ENCODE measurements around the gene RFXAP.

Gene RFXAP

DNA sequence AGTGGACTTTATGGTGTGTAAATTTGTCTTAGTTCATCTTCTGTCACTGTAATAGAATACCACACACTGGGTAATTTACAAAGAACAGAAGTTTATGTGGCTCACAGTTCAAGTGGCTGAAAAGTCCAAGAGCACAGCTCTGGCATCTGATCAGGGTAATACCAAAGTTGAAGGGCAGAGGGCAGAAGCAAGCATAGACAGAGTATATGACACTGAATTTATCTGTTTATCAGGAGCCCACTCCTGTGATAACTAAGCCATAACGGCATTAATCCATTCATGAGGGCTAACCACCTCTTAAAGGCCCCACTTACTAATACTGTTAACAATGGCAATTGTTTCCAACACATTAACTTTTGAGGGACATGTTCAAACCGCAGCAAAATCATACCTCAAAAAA, 4.0 kb upstream of the RFXAP start:
- in situ Hi-C loops (cut with MboI; ENCODE audit: low sequenced_read_pairs) = no loop called here

DNA sequence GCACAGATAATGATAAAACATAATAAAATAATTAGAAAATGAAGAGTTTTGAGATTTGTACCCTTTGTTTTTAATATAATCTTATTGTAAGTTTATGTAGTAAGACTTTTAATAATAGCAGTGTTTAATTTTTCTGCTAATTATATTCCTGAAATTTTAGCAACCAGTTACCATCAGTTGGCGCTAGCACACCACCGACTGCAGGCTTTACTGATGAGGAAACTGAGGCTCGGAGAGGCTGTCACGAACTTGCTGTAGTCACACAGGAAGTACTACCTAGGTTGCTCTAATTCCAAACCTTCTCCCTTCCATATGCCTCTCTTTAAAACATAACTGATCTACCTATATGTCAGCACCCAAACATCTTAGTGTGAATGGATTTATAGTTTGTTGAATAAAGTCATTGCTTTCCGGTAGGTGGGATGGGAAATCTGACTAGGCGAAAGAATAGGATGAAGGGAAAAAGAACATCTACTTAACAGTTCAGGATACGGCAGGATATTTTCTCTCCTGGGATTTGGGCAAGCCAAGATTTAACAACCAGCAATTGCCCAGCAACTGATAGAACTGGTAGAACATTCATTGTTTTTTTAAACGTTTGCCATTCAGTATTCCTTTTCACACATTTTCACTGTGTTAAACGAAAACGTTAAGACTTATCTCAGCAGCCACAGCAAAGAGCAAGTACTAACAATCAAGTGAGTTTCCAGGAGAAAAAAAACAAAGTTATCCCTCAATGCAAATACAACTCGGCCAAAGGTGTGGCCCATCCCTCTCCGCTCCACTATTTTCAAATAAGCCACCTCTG, 822 bp upstream of the RFXAP start:
- in situ Hi-C loops (cut with MboI; ENCODE audit: low sequenced_read_pairs) = no loop called here

DNA sequence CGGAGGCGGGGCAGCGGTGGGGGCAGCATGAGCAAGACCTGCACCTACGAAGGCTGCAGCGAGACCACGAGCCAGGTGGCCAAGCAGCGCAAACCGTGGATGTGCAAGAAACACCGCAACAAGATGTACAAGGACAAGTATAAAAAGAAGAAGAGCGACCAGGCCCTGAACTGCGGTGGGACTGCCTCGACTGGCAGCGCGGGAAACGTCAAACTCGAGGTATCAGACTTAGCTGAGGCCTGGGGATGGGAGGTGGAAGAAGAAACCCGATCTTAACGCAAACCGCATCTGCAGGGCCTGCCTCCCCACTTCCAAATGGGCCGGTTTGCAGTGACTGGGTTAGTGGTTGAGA, 693 bp downstream of the RFXAP start:
- in situ Hi-C loops (cut with MboI; ENCODE audit: low sequenced_read_pairs) = no loop called here

DNA sequence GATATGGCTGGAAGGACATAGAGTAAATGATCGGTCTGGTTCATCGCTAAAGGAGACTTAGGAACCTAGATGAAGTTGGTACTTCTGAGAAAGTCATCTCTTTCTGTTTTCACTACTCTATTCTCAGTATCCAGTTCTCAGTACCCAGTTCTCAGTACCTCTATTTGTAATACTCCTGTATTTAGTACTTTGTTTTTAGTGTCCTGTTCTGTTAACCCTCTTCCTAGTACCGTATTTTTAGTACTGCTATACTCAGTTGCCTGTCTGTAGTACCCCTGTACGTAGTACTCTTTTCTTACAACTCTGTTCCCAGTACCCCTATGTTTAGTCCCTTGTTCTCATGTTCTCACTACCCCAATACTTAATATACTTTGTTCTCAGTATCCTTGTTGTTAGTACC, 1.2 kb downstream of the RFXAP start:
- in situ Hi-C loops (cut with MboI; ENCODE audit: low sequenced_read_pairs) = no loop called here

DNA sequence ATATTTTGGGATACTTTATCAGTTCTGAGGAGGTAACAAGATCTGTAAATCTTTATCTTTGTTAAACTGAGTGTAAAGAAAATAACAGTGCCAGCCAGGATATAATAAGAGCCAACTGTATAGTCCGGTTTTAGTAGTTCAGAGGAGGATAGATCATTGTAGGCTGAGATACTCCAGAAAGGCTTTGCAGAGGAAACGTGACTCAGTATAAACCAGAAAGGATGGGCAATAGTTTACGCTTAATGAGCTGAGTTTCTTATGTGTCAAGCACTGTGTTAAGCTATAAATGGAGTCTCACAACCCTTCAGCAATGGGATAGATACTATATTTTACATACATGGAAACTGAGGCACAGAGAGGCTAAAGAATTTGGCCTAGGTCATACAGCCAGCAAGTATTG, 3.8 kb downstream of the RFXAP start:
- in situ Hi-C loops (cut with MboI; ENCODE audit: low sequenced_read_pairs) = no loop called here

DNA sequence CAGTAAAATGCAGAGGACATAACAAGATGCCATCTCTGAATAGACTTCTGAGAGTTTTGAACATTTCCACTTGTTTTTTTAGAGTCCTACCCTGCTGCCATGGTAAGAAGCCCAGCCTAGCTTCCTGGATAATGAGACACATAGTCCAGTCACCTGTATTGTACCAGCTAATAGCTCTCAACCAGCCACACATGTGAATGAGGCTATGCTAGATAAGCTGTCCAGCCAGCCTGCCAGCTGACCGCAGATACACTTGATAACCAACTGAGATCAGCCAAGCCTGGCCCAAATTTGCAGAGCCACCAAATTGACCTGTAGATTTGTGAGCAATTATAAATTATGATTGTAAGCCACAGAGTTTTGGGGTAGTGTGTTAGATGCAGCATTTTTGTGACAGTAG, 10.7 kb downstream of the RFXAP start:
- in situ Hi-C loops (cut with MboI; ENCODE audit: low sequenced_read_pairs) = no loop called here

DNA sequence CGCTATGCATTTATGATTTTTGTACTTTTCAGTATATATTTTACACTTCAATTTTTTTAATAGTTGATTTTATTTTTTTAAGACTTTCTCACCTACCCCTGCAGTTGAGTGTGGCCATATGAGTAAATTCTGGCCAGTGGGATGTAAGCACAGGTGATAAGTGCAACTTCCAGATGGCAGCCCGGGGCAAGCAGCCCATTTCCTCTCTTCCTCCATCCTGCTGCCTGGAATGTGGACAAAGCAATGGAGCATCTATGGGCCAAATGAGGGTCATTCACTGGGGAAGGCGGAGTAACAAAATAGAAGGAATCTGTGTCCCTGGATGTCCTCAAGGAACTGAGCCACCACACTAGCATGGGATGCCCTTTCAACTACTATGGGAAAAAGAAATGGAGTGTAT, 12.3 kb downstream of the RFXAP start:
- in situ Hi-C loops (cut with MboI; ENCODE audit: low sequenced_read_pairs) = no loop called here

DNA sequence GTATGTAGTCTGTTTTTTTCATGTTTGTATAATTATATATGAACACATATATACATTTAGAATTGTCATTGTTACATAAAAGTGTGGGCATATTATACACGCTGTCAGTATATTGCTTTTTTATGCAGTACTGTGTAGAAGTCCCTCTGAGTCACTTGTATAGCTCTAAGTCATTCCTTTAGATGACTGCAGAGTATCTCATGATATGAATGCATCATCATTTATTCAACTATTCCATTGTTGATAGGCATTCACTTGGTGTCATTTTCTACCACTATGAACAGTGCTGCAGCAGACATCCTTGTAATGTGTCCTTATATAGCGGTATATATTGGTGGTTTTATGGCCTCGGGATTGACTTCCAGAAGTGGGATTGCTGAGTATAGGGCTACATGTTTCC, 15.3 kb downstream of the RFXAP start:
- in situ Hi-C loops (cut with MboI; ENCODE audit: low sequenced_read_pairs) = no loop called here

DNA sequence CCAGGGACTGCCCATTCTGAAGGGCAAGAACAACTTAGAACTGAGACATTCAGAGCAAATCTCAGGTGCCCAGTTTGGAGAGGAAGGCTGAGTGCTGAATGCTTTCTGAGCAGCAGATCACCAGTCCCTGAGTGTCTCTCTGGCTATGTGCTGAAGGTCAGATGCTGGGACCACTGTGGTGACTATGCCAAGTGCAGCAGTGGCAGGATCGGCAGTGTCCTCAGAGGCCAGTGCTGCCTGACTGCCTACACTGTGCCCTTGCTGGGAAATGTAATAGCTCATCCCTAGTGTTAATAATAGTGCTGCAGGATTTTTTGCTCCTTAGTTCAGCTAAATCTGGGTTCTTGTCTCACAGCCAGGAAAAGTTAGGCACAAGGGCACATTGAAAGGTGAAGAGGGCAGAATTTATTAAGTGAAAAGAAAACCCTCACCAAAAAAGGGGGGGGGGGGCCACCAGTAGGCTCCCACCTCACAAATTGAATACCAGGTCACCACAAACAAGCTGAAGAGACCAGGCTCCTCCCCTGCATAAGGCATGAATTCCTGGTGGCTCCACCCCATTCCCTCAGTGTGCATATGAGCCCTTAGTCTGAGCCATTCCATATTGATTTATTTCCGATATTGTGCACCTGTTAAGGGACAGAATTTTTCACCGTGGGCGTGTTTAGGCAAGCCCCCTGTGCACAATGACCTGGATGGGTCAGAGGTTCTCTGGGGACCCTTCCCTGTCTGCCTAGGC, 18.5 kb downstream of the RFXAP start:
- in situ Hi-C loops (cut with MboI; ENCODE audit: low sequenced_read_pairs) = no loop called here

DNA sequence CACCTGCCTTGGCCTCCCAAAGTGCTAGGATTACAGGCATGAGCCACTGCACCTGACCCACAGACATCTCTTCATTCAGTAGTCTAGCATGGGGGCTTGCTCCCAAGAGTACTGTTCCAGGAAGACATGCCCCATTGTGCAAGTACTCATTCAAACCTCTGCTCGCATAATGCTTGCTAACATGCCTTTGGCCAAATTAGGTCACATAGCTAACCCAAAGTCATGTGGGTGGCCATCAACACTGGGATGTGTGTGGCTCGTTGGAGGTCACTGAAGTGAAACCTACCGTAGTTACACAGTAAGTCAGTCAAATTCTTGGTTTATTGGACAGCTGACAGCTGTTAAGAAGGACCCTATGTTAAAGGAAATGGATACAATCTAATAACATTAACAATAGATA, 20.3 kb downstream of the RFXAP start:
- in situ Hi-C loops (cut with MboI; ENCODE audit: low sequenced_read_pairs) = no loop called here

DNA sequence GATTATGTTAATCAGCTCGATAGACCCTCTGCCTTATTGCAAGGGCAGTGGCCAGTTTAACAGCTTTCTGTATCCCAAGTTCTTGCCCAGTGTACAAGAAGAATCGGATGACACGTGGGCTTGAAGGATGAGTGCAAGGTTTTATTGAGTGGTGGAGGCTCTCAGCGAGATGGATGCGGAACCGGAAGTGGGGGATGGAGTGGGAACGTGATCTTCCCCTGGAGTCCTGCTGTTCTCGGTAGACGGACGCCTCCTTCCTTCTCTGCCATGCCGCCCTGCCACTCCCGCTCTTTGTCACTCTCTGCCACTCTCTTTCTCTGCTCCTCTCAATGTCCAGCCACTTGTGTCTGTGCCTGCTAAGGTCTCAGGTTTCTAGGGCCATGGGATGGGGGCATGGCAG, 21.0 kb downstream of the RFXAP start:
- in situ Hi-C loops (cut with MboI; ENCODE audit: low sequenced_read_pairs) = no loop called here

DNA sequence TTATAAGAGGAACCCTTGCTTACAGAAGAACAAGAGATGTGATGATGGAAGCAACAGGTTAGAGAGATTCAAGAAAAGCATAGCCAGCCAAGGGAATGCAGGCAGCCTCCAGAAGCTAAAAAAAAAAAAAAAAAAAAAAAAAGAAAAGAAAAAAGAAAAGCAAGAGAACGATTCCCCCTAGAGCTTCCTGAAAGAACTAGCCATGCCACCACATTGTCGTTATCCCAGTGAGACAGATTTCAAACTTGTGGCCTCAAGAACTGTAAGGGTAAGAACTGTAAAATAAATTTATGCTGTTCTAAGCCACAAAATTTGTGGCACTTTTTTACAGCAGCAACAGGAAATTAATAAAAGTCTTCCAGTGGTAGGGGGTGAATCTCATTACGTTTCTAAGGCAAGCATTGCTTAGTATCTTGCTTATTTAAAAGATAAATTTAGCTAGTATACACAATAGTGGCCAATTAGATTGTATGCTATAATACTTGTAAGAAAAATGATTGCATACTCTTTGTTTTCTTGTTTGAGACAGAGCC, 21.8 kb downstream of the RFXAP start:
- in situ Hi-C loops (cut with MboI; ENCODE audit: low sequenced_read_pairs) = no loop called here

DNA sequence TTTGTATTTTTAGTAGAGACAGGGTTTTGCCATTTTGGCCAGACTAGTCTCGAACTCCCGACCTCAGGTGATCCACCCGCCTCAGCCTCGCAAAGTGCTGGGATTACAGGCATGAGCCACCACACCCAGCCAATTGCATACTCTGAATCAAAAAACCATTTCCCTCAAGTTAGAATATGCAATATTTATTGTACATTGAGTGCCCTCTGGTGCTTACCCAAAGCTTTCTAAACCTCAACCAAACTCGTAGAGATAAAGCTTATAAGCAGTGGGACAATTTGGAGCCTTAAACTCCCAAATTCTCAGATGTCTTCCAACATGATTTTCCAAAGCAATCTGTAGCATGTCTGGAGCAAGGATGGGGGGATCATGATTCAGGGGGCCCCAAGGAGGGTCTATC, 22.4 kb downstream of the RFXAP start:
- in situ Hi-C loops (cut with MboI; ENCODE audit: low sequenced_read_pairs) = no loop called here

DNA sequence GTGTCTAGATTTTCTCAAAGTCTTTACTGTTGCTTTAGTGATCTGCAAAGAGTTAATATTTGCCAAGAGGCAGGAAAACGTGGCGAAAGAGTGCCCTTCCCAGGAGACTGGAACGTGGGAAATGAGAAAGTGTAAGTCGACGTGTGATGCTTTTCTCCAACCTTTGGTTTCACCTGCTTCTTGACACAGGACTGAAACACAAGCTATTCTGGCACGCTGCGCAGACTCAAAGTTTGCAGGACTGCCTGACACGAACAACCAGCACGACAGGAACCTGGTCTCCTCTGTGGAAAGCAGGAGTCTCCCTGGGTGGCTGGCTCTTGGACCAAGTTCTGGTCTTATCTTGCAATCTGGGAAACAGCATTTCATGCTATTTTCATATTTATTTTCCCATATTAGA, 28.6 kb downstream of the RFXAP start:
- in situ Hi-C loops (cut with MboI; ENCODE audit: low sequenced_read_pairs) = no loop called here

DNA sequence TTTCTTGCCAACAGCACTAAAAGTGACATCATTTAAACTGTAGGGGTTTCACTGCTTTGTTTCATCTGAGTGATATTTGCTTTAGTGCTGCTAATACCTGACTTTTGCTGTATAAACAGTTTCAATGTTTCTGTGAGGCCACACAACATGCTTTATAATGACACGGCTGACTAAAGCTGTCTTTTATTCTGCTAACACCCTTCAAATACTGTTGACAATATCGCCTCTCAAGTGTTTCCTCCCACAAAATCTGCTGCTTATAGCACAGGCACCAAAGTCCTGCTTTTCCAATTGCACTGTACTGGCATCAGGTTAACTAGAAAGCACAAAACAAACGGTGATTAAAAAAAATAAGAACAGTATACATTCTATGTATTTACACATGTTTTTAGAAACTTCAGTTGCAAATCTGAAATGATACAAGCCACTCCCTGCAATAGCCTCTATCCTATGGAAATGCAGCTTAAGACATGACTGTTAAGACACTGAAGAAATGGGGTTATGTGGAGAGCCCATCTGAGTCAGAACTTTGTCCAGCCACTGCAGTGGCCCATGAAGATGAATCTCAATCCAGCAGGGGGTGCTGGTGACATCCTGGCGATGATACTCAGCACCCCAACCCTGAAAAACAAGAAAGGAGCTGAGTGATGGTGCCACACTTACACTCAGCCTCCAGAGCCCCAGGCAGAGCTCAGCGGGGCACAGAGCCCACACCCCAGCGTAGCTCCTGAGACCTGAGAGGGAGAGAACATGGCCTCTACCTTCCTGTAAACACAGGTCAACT, 29.4 kb downstream of the RFXAP start:
- in situ Hi-C loops (cut with MboI; ENCODE audit: low sequenced_read_pairs) = no loop called here

DNA sequence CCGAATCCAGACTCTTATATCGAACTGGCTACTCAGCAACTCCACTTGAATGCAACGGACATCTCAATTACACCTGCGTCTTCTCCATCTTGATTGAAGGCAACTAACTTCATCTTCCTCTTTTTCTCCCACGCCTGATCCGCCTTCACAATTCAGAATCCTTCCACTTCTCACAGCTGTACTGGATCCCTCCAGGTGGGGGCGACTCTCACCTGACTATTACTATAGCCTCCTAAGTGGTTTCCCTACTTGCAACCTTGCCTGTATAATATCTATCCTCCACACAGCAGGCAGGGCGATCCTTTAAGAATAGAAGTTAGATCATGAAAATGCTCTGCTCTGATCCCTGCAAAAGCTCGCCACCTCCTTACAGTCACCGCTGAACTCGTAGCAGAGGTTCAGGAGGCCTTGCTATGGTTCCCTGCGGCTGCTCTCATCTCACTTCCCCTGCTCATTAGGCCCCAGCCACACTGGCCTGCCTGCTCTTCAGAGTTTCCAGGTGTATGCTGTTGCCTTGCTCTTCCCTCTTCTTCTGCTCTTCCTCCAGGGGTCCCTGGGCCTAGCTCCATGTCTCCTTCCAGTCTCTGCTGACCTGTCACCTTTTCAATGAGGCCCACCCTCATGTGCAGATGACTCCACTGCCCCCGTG, 31.9 kb downstream of the RFXAP start:
- in situ Hi-C loops (cut with MboI; ENCODE audit: low sequenced_read_pairs) = no loop called here

DNA sequence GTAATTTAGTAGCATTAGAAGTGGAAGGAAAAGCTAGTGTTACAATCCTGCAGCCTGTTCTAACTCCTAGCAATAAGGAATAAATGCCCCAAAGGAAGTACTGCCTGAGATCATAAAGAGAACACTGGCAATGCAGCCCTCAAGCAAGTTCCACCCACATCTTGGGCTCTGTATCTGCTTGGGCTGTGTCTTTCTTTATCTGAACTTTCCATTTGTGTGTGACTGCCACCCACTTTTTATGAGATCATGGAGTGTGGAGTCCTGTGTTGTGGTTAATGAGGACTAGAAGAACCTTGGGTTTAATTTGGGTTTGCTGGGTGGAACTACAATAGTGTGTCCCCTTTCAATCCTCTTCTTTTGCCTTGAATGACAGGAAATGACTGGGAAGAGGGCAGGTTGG, 38.2 kb downstream of the RFXAP start:
- in situ Hi-C loops (cut with MboI; ENCODE audit: low sequenced_read_pairs) = no loop called here

DNA sequence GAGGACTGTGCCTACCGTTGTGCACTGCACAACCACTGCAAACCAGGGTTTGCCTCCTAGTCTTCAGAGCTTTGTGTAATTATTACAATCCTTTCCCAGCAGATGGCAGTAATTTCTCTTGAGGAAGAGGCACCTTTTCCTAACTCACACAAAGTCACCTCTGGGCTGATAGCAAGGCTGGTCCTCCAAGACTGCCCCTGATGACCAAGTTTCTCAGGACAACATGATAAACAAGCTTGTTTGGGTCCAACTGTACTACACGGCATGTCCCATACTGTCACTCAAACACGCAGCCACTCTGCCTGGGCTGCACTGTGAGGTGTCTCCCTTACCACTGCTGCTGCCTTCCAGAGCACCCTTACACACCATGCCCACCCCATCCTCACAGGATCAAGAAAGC, 39.3 kb downstream of the RFXAP start:
- in situ Hi-C loops (cut with MboI; ENCODE audit: low sequenced_read_pairs) = no loop called here

DNA sequence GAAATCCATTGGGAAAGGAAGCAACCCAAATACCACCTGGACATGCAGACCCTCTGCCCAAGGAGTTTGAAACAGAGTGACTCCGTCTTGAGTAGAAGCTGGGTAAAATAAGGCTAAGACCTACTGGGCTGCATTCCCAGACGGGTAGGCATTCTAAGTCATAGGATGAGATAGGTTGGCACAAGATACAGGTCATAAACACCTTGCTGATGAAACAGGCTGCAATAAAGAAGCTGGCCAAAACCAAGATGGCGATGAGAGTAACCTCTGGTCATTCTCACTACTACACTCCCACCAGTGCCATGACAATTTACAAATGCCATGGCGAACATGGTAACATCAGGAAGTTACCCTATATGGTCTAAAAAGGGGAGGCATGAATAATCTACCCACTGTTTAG, 40.2 kb downstream of the RFXAP start:
- in situ Hi-C loops (cut with MboI; ENCODE audit: low sequenced_read_pairs) = no loop called here

DNA sequence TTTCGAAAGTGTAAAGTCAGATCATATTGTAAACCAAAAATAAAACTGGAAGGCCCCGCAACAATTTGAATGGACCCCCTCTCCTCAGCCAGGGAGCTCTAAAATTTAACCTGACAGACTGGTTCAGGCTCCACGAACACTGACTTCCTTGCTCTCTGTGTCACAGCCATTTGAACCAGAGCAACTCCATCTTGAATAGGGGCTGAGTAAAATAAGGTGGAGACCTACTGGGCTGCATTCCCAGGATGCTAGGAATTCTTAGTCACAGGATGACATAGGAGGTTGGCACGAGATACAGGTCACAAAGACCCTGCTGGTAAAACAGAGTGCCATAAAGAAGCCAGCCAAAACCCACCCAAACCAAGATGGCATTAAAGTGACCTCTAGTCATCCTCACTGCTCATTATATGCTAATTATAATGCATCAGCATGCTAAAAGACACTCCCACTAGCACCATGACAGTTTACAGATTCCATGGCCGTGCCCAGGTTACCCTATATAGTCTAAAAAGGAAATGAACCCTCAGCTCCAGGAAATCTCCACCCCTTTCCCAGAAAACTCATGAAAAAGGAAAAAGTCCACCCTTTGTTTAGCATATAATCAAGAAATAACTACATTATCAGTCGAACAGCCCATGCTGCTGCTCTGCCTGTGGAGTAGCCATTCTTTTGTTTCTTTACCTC, 43.1 kb downstream of the RFXAP start:
- in situ Hi-C loops (cut with MboI; ENCODE audit: low sequenced_read_pairs) = no loop called here

DNA sequence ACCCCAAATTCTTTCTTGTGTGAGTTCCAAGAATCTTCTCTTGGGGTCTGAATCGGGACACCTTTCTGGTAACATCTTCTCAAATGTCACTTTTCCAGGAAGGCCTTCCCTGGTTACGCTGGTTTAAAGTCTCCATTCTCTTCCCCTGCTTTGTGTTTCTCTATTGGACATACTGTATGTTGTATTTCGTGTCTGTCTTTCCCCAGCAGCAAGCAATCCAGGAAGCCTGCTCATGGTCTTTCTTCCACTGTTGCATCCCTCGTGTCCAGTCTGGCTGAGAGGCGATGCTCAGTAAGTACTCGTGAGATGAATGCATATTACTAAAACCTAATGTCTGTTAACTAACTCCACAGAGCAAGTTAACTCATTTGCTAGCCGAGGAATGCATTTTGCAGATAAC, 43.7 kb downstream of the RFXAP start:
- in situ Hi-C loops (cut with MboI; ENCODE audit: low sequenced_read_pairs) = no loop called here

Measured in HL-60/S4 treated with retinoic acid at 250 ng/mL for 4 days and 3 days (cell line).